PFSK-1 (cell line): Measurements from ENCODE around the gene CEP68.

Experiments
- POLR2AphosphoS5 ChIP-seq: IDR thresholded peaks from 2 replicates; pipeline ENCODE4 v1.6.1; 2012; ENCODE audit warnings: low read depth, mild to moderate bottlenecking, control low read depth, low read length, moderate library complexity
- REST ChIP-seq, 2 experiments: IDR thresholded peaks; 2 replicates each; pipeline versions ENCODE4 v1.6.1 to v1.8.0; 2011 to 2012; ENCODE audit warnings: low read depth in 2 of 2, low read length in 2 of 2, control low read depth in 1 of 2, inconsistent platforms in 1 of 2, mild to moderate bottlenecking in 1 of 2, moderate library complexity in 1 of 2; ENCODE audit not compliant: insufficient read depth in 1 of 2
- SIN3A ChIP-seq: IDR thresholded peaks from 2 replicates; pipeline ENCODE4 v1.6.1; 2012; ENCODE audit warnings: mild to moderate bottlenecking, low read length, moderate library complexity, borderline replicate concordance; ENCODE audit not compliant: insufficient read depth
- TAF1 ChIP-seq: IDR thresholded peaks from 2 replicates; pipeline ENCODE4 v1.6.1; 2012; ENCODE audit warnings: low read length, control low read depth, borderline replicate concordance; ENCODE audit not compliant: insufficient read depth

GRCh38 chr2:65039640-65040039, 16.6 kb upstream of the CEP68 start:
- TF ChIP-seq POLR2AphosphoS5 (no peak), REST (IDR thresholded peaks at IDR 0.05; ENCODE audit: insufficient read depth in 1 of 2, low read depth in 2 of 2, low read length in 2 of 2) (no peak), TAF1 (no peak), SIN3A (no peak)
